ENCODE results near the gene ATP2B2.

The ATP2B2 gene

DNA sequence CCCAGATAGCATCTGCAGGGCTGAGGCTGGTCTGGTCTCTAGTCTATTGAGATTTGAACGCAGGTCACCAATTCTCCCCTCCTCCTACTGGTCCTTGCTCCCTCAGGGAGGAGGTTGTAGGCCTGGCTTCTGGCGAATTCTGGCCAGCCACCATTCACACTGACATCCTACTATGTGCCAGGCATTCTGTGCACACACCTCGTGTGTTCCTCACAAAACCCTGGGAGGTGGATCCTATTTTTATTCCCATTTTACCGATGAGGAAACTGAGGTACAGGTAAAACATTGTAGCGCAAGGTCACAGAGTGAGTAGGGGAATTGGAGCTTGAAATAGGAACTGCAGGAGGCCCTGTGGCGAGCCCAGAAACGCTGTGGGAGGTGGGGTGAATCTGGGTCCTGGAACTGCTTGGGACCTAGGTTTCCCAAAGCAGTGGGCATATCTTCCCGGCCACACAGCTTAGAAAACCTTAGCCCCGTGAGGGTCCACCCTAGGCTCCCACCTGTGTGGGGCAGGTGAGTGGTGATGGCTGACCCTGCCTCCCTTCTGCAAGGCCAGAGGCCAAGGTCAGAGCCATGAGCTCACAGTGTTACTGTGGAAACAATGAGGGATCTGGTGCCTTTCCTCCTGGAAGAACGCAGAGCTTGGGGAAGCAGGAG is 4.8 kb upstream of the ATP2B2 start:
- TF ChIP-seq, protein P1, sequence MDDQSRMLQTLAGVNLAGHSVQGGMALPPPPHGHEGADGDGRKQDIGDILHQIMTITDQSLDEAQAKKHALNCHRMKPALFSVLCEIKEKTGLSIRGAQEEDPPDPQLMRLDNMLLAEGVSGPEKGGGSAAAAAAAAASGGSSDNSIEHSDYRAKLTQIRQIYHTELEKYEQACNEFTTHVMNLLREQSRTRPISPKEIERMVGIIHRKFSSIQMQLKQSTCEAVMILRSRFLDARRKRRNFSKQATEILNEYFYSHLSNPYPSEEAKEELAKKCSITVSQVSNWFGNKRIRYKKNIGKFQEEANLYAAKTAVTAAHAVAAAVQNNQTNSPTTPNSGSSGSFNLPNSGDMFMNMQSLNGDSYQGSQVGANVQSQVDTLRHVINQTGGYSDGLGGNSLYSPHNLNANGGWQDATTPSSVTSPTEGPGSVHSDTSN (CRISPR knock-in tag; IDR thresholded peaks at IDR 0.05): no peak
- TF ChIP-seq GFI1B (tag by site-specific recombination; IDR thresholded peaks at IDR 0.05): no peak
- no peak for TF ChIP-seq ZNF600 (tag by site-specific recombination; IDR thresholded peaks at IDR 0.05)
- TF ChIP-seq ZIC2 (tag by site-specific recombination; IDR thresholded peaks at IDR 0.05): no peak
- no peak for TF ChIP-seq ZNF585B (tag by site-specific recombination; IDR thresholded peaks at IDR 0.05)
- TF ChIP-seq ZEB2 (tag by site-specific recombination; IDR thresholded peaks at IDR 0.05): no peak
- no peak for TF ChIP-seq KLF9 (tag by site-specific recombination; IDR thresholded peaks at IDR 0.05; ENCODE audit: low read depth)
- TF ChIP-seq, protein P2, sequence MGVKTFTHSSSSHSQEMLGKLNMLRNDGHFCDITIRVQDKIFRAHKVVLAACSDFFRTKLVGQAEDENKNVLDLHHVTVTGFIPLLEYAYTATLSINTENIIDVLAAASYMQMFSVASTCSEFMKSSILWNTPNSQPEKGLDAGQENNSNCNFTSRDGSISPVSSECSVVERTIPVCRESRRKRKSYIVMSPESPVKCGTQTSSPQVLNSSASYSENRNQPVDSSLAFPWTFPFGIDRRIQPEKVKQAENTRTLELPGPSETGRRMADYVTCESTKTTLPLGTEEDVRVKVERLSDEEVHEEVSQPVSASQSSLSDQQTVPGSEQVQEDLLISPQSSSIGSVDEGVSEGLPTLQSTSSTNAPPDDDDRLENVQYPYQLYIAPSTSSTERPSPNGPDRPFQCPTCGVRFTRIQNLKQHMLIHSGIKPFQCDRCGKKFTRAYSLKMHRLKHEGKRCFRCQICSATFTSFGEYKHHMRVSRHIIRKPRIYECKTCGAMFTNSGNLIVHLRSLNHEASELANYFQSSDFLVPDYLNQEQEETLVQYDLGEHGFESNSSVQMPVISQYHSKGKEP (tag by site-specific recombination; IDR thresholded peaks at IDR 0.05): no peak
- TF ChIP-seq, protein P3, sequence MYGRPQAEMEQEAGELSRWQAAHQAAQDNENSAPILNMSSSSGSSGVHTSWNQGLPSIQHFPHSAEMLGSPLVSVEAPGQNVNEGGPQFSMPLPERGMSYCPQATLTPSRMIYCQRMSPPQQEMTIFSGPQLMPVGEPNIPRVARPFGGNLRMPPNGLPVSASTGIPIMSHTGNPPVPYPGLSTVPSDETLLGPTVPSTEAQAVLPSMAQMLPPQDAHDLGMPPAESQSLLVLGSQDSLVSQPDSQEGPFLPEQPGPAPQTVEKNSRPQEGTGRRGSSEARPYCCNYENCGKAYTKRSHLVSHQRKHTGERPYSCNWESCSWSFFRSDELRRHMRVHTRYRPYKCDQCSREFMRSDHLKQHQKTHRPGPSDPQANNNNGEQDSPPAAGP (tag by site-specific recombination; IDR thresholded peaks at IDR 0.05): no peak
- Histone ChIP-seq H3K4me3 (ENCODE audit: low read depth, low read length) (no peak overlapping the region), H3K27ac (ENCODE audit: extremely low read depth, low read depth, low read length) (no peak overlapping the region), H3K4me1 (ENCODE audit: control insufficient read depth, insufficient read depth, low read length) (no peaks in the 10 kb centered on the region), H3K9me3 (ENCODE audit: control insufficient read depth, insufficient read depth, low read depth, low read length) (no peaks in the 10 kb centered on the region), H3K36me3 (ENCODE audit: control insufficient read depth in 2 of 2, insufficient read depth in 1 of 2, low read length in 2 of 2) (no peaks in the 10 kb centered on the region)
- POLR2A ChIA-PET: no interaction called here
- CTCF ChIA-PET: no interaction called here

DNA sequence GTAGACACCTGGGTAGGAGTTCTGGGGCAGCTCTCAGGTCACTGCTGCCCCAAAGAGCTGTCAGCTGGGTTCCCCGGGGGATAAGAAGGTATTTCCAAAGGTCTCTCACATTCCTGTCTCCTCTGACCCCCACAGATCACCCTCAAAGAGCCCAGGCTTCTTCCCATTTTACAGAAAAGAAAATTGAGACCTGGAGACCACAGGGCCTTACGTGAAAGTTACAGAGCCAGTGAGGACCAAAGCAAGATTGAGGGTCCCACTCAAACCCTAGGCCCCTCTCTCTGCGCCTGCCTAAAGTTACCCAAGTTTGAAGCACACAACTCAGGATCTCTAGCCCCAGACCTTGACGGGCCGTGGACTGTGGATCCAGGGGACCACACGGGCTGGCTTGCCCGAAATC is 3.9 kb upstream of the ATP2B2 start:
- H3K4me3 ChIP-seq (ENCODE audit: low read depth, low read length): no peak overlapping the region
- ChIA-PET CTCF (no interaction called here), POLR2A (no interaction called here)
- no peak overlapping the region for H3K27ac ChIP-seq (ENCODE audit: extremely low read depth, low read depth, low read length)
- H3K9me3 ChIP-seq (ENCODE audit: control insufficient read depth, insufficient read depth, low read depth, low read length): no peaks in the 10 kb centered on the region
- no peaks in the 10 kb centered on the region for H3K4me1 ChIP-seq (ENCODE audit: control insufficient read depth, insufficient read depth, low read length)
- no peaks in the 10 kb centered on the region for H3K36me3 ChIP-seq (ENCODE audit: control insufficient read depth in 2 of 2, insufficient read depth in 1 of 2, low read length in 2 of 2)
- TF ChIP-seq HOXC10 (CRISPR knock-in tag; IDR thresholded peaks at IDR 0.05) (no peak), OVOL3 (tag by site-specific recombination; IDR thresholded peaks at IDR 0.05) (no peak), ZNF132 (tag by site-specific recombination; IDR thresholded peaks at IDR 0.05; ENCODE audit: borderline replicate concordance) (no peak), WT1 (tag by site-specific recombination; IDR thresholded peaks at IDR 0.05) (no peak), REPIN1 (tag by site-specific recombination; IDR thresholded peaks at IDR 0.05; ENCODE audit: low read depth) (no peak), SALL2 (tag by site-specific recombination; IDR thresholded peaks at IDR 0.05; ENCODE audit: borderline replicate concordance) (no peak)

DNA sequence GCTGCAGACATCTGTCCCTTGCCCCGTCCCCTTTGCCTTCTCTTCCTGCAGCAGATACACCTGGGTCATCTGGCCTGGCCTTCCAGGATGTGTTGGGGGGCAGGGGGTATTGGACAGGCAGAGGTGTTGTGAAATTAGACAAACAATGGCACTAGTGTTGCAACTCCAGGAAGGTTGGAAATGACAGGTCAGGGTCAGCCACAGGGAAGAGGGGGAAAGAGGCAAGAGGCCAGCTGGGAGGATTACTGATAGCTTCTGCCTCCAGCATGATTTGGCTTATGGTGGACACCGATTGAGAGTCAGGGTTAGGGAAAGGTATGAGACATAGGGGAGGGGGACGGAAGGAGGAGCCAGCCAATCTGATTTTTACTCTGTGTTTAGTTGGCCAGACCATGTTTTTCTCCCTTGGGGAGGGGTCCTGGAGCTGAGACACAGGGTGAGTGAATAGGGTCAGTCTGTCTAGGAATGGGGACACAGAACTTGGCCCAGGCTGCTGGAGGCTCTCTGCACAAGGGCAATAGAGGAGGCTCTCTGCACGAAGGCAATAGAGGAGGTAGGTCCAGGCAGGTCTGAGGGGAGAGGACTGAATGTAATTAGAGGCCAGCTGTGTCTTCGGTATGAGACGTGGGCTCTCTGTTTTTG is 3.4 kb upstream of the ATP2B2 start:
- TF ChIP-seq ZNF785 (tag by site-specific recombination; IDR thresholded peaks at IDR 0.05) (no peak), ZEB2 (tag by site-specific recombination; IDR thresholded peaks at IDR 0.05) (no peak), ZNF837 (tag by site-specific recombination; IDR thresholded peaks at IDR 0.05) (no peak), KLF16 (tag by site-specific recombination; IDR thresholded peaks at IDR 0.05) (no peak), ZNF157 (tag by site-specific recombination; IDR thresholded peaks at IDR 0.05) (no peak)
- TF ChIP-seq, protein P4, sequence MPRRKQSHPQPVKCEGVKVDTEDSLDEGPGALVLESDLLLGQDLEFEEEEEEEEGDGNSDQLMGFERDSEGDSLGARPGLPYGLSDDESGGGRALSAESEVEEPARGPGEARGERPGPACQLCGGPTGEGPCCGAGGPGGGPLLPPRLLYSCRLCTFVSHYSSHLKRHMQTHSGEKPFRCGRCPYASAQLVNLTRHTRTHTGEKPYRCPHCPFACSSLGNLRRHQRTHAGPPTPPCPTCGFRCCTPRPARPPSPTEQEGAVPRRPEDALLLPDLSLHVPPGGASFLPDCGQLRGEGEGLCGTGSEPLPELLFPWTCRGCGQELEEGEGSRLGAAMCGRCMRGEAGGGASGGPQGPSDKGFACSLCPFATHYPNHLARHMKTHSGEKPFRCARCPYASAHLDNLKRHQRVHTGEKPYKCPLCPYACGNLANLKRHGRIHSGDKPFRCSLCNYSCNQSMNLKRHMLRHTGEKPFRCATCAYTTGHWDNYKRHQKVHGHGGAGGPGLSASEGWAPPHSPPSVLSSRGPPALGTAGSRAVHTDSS (tag by site-specific recombination; IDR thresholded peaks at IDR 0.05): no peak
- Histone ChIP-seq H3K4me1 (ENCODE audit: control insufficient read depth, insufficient read depth, low read length) (no peaks in the 10 kb centered on the region), H3K4me3 (ENCODE audit: low read depth, low read length) (no peak overlapping the region), H3K27ac (ENCODE audit: extremely low read depth, low read depth, low read length) (no peak overlapping the region), H3K36me3 (ENCODE audit: control insufficient read depth in 2 of 2, insufficient read depth in 1 of 2, low read length in 2 of 2) (no peaks in the 10 kb centered on the region), H3K9me3 (ENCODE audit: control insufficient read depth, insufficient read depth, low read depth, low read length) (no peaks in the 10 kb centered on the region)
- POLR2A ChIA-PET: no interaction called here
- CTCF ChIA-PET: no interaction called here
